Fibroblast of mammary gland (primary cell): ENCODE data around the gene CRISPLD2.

Source experiments
- DNase-seq: peaks from one replicate; pipeline ENCODE4 v3.0.0-alpha.2; 2010; ENCODE audit warnings: low read depth
- H3K4me3 ChIP-seq: 2 replicates; pipeline ENCODE4 v1.5.1; 2011; ENCODE audit warnings: low read depth, mild to moderate bottlenecking, low read length, moderate library complexity; ENCODE audit not compliant: control insufficient read depth
- TF ChIP-seq, protein P1 (sequence below): conservative IDR thresholded peaks from 2 replicates; pipeline ENCODE4 v1.5.1; 2011; ENCODE audit warnings: low read depth, low read length, inconsistent platforms; ENCODE audit not compliant: control insufficient read depth, insufficient read depth

CRISPLD2 gene

DNA sequence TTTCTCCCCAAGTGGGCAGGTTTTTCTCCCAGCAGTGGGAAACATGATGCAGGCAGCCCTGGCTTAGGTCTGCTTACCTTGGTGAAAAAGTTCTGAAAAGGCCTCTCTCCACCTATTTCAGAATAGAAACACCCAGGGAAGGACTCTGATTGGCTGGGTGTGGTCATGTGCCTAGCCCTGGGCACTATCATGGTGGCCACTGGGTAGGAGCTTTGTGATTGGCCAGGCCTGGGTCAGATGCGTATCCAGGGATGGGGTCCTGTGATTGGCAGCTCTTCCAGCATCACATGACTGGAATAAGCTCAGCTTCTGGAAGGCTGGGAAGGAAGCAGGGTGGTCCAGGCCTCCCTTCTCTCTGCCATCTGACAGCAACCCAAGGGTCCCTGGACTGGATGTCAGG, 138.0 kb downstream of the CRISPLD2 start:
- no peak for DNase-seq
- H3K4me3 ChIP-seq: no peak overlapping the region
- TF ChIP-seq, protein P1, sequence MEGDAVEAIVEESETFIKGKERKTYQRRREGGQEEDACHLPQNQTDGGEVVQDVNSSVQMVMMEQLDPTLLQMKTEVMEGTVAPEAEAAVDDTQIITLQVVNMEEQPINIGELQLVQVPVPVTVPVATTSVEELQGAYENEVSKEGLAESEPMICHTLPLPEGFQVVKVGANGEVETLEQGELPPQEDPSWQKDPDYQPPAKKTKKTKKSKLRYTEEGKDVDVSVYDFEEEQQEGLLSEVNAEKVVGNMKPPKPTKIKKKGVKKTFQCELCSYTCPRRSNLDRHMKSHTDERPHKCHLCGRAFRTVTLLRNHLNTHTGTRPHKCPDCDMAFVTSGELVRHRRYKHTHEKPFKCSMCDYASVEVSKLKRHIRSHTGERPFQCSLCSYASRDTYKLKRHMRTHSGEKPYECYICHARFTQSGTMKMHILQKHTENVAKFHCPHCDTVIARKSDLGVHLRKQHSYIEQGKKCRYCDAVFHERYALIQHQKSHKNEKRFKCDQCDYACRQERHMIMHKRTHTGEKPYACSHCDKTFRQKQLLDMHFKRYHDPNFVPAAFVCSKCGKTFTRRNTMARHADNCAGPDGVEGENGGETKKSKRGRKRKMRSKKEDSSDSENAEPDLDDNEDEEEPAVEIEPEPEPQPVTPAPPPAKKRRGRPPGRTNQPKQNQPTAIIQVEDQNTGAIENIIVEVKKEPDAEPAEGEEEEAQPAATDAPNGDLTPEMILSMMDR: no peak
